NCI-H1417 (cell line): ENCODE results near the gene LILRA6.
"Not testable (repeated sequence)": the region's sequence is repeated elsewhere in the genome, so short reads cannot be mapped to it uniquely, and the experiment has no call there.

Experiments
- DNase-seq, 3 experiments: peaks; one replicate each; lab custom pipeline; 2025; lab: John Stamatoyannopoulos, UW

LILRA6 gene

GRCh38 chr19:54207983-54208783, 34.4 kb downstream of the LILRA6 start:
- no peak for DNase-seq

GRCh38 chr19:54207676-54207982, 35.0 kb downstream of the LILRA6 start:
- no peak for DNase-seq

DNA sequence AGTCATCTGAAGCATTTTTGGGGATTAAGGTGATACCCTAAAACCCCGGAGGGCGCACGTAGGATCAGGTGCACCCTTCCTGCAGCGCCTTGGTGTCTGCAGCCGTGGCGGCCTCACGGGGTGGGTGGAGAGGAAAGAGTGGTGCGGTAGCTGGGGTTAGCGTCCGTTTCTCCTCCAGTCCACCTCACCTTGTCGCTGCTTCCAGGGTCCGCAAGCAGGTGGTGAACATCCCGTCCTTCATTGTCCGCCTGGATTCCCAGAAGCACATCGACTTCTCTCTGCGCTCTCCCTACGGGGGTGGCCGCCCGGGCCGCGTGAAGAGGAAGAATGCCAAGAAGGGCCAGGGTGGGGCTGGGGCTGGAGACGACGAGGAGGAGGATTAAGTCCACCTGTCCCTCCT, 35.4 kb downstream of the LILRA6 start:
- not testable (repeated sequence) for DNase-seq

GRCh38 chr19:54206831-54207177, 35.8 kb downstream of the LILRA6 start:
- DNase-seq: no peak

- DNase-seq: no peak
These were observed 36.4 kb downstream of the LILRA6 start for GRCh38 chr19:54206030-54206830.

DNA sequence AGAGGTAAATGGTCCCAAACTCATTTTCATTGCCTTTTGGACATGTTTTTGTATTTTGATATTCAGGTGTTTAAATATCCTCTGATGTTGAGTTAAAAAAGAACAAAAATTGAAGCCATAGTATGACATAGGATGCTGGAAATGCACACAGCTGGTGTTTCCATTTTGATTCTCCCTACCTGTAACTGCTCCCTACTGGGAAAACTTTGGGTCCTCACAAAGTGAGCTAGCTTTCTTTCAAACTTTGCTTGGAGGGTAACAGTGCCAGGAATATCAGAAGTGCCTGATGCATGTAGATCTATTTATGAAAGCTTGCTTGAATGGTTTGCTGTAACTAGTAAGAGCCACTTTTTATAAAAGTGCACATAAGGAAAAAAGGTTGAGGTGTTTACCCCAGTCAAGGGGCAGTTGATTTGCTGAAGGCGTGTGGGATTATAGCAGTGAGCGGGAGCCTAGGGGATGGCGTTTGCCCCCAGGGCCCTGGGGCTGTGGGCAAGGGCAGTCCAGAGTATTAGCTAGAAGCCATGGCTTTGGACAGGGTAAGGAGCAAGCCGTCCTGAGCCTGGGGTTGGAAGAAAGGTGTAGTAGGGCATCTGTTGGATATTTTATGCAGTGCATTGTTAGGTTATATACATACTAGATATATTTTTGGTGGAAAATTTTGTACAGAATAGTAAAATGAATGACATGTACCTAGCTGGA, 37.7 kb downstream of the LILRA6 start:
- DNase-seq: no peak

GRCh38 chr19:54203151-54203611, 39.4 kb downstream of the LILRA6 start:
- DNase-seq: no peak

- DNase-seq: no peak
These were observed 40.6 kb downstream of the LILRA6 start for GRCh38 chr19:54201980-54202379.

DNA sequence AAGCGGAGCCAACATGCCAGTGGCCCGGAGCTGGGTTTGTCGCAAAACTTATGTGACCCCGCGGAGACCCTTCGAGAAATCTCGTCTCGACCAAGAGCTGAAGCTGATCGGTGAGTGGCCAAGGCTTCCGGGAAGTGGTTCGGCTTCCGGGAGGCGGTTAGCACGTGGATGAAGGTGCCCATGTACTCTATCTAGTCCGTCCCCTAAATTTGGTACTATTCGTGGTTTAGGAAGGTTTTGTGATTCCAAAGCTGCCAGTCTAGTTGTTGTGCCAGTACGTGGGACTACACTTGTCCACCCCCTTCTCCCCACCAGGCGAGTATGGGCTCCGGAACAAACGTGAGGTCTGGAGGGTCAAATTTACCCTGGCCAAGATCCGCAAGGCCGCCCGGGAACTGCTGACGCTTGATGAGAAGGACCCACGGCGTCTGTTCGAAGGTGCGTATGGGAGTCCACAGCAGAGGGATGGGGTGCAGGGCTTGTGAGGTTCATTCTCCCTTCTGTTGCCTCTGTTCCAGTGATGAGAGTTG, 41.4 kb downstream of the LILRA6 start:
- no peak for DNase-seq

DNA sequence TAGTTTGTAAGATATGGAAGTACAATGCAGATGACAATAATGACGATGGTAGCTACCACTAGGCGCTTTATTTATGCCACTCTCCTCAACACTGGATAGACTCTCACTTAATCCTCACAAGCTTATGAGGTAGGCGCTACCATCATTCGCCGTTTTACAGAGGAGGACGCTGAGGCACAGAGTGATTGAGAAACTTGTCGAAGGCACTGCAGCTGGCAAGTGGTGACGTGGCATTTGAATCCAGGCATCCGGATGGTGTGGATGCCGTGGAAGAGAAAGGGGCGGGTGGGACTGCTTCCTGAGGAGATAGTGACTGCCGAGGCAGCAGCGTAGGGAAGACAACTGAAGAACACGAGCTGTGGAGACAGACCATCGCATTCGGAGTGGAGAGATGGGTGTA, 43.2 kb downstream of the LILRA6 start:
- DNase-seq: no peak

DNA sequence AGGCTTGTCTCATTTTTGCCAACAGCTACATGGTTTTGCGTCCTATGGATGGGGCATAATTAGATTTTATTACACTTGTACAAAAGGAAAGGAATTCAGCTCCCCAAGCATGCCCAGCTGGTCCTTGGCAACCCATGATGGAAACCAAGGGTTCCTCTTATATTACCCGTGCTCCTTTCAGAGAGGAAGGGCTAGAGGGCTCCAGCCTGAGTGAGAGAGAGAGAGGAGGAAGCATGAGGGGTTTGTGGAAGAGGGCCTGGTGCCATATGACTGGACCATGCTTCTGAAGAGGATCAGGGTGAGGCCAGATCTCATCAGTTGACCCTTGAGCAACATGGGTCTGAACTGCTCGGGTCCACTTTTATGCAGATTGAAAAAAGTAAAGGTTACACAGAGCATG, 45.5 kb downstream of the LILRA6 start:
- DNase-seq: no peak

- no peak for DNase-seq
These were observed 46.1 kb downstream of the LILRA6 start for GRCh38 chr19:54196536-54196935.

DNA sequence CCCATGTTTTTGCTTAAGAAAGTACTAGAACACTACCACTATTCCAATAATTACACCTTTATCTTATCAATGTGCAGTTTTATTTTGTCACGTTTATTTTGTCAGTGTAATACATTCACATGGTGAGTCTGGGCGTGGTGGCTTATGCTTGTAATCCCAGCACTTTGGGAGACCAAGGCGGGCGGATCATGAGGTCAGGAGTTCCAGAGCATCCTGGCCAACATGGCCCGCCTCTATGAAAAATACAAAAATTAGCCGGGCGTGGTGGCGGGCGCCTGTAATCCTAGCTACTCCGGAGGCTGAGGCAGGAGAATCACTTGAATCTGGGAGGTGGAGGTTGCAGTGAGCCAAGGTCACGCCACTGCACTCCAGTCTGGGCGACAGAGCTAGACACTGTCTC, 48.1 kb downstream of the LILRA6 start:
- DNase-seq: not testable (repeated sequence)

- no peak for DNase-seq
These were observed 49.6 kb downstream of the LILRA6 start for GRCh38 chr19:54193011-54193410.

DNA sequence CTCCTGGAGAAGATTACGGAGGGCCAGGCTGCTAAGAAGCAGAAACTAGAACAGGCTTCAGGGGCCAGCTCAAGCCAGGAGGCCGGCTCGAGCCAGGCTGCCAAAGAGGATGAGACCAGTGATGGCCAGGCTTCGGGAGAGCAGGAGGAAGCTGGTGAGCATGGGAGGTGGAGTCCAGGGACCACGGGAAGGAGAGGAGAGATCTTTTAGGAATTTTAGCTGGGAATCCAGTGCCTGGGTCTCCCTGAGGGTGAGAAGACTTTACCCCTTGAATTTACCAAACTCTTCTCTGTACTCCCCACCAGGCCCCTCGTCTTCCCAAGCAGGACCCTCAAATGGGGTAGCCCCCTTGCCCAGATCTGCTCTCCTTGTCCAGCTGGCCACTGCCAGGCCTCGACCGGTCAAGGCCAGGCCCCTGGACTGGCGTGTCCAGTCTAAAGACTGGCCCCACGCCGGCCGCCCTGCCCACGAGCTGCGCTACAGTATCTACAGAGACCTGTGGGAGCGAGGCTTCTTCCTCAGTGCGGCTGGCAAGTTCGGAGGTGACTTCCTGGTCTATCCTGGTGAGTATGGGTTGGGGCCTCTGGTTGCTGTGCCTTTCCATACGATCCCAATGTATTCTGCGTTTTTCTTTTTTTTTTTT, 50.7 kb downstream of the LILRA6 start:
- no peak for DNase-seq

DNA sequence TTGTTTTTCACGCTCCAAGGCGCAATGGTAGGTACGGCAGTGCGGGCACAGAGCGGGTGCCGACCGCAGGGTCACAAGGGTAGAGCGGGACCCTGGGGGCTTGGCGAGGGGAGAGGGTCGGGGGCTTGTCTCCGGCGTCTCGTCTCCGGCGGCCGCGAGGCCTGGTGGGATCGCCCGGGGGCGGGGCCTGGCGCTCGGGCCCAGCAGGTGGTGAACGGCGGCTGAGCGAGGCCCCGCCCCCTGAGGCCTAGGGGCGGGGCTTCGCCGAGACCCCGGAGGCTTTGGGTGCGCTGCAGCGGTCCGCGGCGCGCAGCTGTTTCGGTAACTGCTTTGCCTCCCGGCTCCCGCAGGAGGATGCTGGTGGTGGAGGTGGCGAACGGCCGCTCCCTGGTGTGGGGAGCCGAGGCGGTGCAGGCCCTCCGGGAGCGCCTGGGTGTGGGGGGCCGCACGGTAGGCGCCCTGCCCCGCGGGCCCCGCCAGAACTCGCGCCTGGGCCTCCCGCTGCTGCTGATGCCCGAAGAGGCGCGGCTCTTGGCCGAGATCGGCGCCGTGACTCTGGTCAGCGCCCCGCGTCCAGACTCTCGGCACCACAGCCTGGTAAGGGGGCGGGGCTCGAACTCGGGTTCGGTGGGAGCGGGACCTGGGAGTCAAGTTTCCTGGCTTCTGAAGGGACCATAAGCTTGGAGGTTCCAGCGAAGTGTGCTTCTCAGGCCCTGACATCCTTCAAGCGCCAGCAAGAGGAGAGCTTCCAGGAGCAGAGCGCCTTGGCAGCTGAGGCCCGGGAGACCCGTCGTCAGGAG, 51.4 kb downstream of the LILRA6 start, which contains the start of gene TSEN34:
Gene TSEN34 (plus strand): TSS at position 298 of the 800 bp plus-strand sequence. CDS start 57 bp downstream, at position 355.
- peak; percentile 92 to 95 (median 94) for DNase-seq

- DNase-seq: peak; percentile 95 to 99 (median 99)
These were observed 52.0 kb downstream of the LILRA6 start for GRCh38 chr19:54190503-54191010.

- DNase-seq: peak; percentile 99 to 100 (median 100)
These were observed 52.7 kb downstream of the LILRA6 start for GRCh38 chr19:54189735-54190502.

DNA sequence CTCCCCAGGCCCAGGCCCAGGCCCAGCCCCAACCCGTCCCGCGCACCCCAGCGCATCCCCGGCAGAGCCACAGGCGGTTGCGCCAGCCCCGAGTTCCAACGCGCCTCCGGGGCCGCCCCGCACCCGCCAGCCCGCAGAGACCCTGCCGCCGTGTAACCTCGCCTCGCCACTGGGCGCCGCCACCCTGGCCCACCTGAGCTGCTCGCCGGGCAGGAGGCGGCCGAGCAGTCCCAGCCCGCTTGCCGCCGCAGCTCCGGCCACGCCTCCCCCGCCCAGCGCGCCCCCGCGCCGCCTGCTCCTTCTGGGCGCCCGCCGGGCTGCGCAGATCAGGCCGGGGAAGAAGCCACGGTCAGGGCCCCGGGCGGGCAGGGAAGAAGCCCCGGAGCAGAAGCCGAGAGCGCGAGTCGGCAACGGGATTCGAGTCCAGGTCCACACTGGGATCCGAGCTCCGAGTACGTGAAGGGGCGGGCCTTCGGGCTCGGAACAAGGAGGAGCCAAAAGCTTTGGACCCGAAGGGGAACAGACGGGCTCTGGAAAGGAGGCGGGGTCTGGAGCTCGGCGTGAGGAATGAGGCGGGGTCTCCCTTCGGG, 53.4 kb downstream of the LILRA6 start, which contains the start of gene MBOAT7:
Gene MBOAT7 (minus strand): TSS at position 436 of the 590 bp plus-strand sequence. CDS start 1,072 bp downstream, outside the sequence.
- no peak for DNase-seq
